HEK293 (cell line): ENCODE data around the gene SENP1.

Experiments
- KLF9 ChIP-seq: fragments of 450-650 bp; formaldehyde crosslinking; IDR thresholded peaks from 2 replicates; pipeline ENCODE4 v1.5.1; 2016; ENCODE audit warnings: missing biosample characterization, missing genetic modification characterization, low read depth
- OSR2 ChIP-seq: fragments of 450-650 bp; formaldehyde crosslinking; IDR thresholded peaks from 2 replicates; pipeline ENCODE4 v1.5.1; 2016; ENCODE audit warnings: missing biosample characterization, missing genetic modification characterization
- PRDM1 ChIP-seq: fragments of 450-650 bp; formaldehyde crosslinking; IDR thresholded peaks from 2 replicates; pipeline ENCODE4; 2016; ENCODE audit warnings: missing biosample characterization, missing genetic modification characterization
- REST ChIP-seq: fragments of 450-650 bp; formaldehyde crosslinking; IDR thresholded peaks from 2 replicates; pipeline ENCODE4 v1.5.1; 2016; ENCODE audit warnings: missing biosample characterization, missing genetic modification characterization
- TSHZ1 ChIP-seq: fragments of 450-650 bp; formaldehyde crosslinking; IDR thresholded peaks from 2 replicates; pipeline ENCODE4 v1.5.1; 2016; ENCODE audit warnings: missing biosample characterization, missing genetic modification characterization, borderline replicate concordance
- YY2 ChIP-seq: fragments of 450-650 bp; formaldehyde crosslinking; IDR thresholded peaks from 2 replicates; pipeline ENCODE4 v1.5.1; 2016; ENCODE audit warnings: missing biosample characterization, missing genetic modification characterization
- ZBTB17 ChIP-seq: fragments of 450-650 bp; formaldehyde crosslinking; IDR thresholded peaks from 2 replicates; pipeline ENCODE4 v1.5.1; 2016; ENCODE audit warnings: missing biosample characterization, missing genetic modification characterization
- ZFP69B ChIP-seq: fragments of 450-650 bp; formaldehyde crosslinking; IDR thresholded peaks from 2 replicates; pipeline ENCODE4 v1.5.1; 2016; ENCODE audit warnings: missing biosample characterization, missing genetic modification characterization
- ZNF202 ChIP-seq: fragments of 450-650 bp; formaldehyde crosslinking; IDR thresholded peaks from 2 replicates; pipeline ENCODE4 v1.5.1; 2016; ENCODE audit warnings: missing biosample characterization, missing genetic modification characterization, borderline replicate concordance
- ZNF239 ChIP-seq: fragments of 450-650 bp; formaldehyde crosslinking; IDR thresholded peaks from 2 replicates; pipeline ENCODE4 v1.5.1; 2016; ENCODE audit warnings: missing biosample characterization, missing genetic modification characterization
- ZNF335 ChIP-seq: fragments of 450-650 bp; formaldehyde crosslinking; conservative IDR thresholded peaks from 2 replicates; pipeline ENCODE4 v1.5.1; 2016; ENCODE audit warnings: missing biosample characterization, missing genetic modification characterization
- ZNF501 ChIP-seq: fragments of 450-650 bp; formaldehyde crosslinking; IDR thresholded peaks from 2 replicates; pipeline ENCODE4 v1.5.1; 2016; ENCODE audit warnings: missing biosample characterization, missing genetic modification characterization
- ZNF513 ChIP-seq: fragments of 450-650 bp; IDR thresholded peaks from 2 replicates; pipeline ENCODE4 v1.5.1; 2018; ENCODE audit warnings: missing biosample characterization, missing genetic modification characterization
- ZNF558 ChIP-seq: fragments of 450-650 bp; formaldehyde crosslinking; IDR thresholded peaks from 2 replicates; pipeline ENCODE4 v1.5.1; 2016; ENCODE audit warnings: missing biosample characterization, missing genetic modification characterization
- ZNF585B ChIP-seq: fragments of 450-650 bp; formaldehyde crosslinking; IDR thresholded peaks from 2 replicates; pipeline ENCODE4 v1.5.1; 2016; ENCODE audit warnings: missing biosample characterization, missing genetic modification characterization
- ZNF610 ChIP-seq: fragments of 450-650 bp; formaldehyde crosslinking; IDR thresholded peaks from 2 replicates; pipeline ENCODE4 v1.5.1; 2016; ENCODE audit warnings: missing biosample characterization, missing genetic modification characterization, borderline replicate concordance
- ZNF629 ChIP-seq: fragments of 450-650 bp; formaldehyde crosslinking; IDR thresholded peaks from 2 replicates; pipeline ENCODE4 v1.5.1; 2017; ENCODE audit warnings: missing biosample characterization, missing genetic modification characterization
- ZNF660 ChIP-seq: fragments of 450-650 bp; IDR thresholded peaks from 2 replicates; pipeline ENCODE4 v1.5.1; 2018; ENCODE audit warnings: missing biosample characterization, mild to moderate bottlenecking, missing genetic modification characterization
- ZNF747 ChIP-seq: fragments of 450-650 bp; formaldehyde crosslinking; IDR thresholded peaks from 2 replicates; pipeline ENCODE4 v1.5.1; 2016; ENCODE audit warnings: missing biosample characterization, missing genetic modification characterization
- ZNF791 ChIP-seq: fragments of 450-650 bp; formaldehyde crosslinking; IDR thresholded peaks from 2 replicates; pipeline ENCODE4 v1.5.1; 2016; ENCODE audit warnings: missing biosample characterization, missing genetic modification characterization
- ZNF792 ChIP-seq: fragments of 450-650 bp; formaldehyde crosslinking; IDR thresholded peaks from 2 replicates; pipeline ENCODE4 v1.5.1; 2016; ENCODE audit warnings: missing biosample characterization, missing genetic modification characterization
- ZSCAN16 ChIP-seq: fragments of 450-650 bp; formaldehyde crosslinking; IDR thresholded peaks from 2 replicates; pipeline ENCODE4 v1.5.1; 2016; ENCODE audit warnings: missing biosample characterization, missing genetic modification characterization
- TF ChIP-seq, protein P1 (sequence below): fragments of 450-650 bp; formaldehyde crosslinking; conservative IDR thresholded peaks from 2 replicates; pipeline ENCODE4 v1.5.1; 2016; ENCODE audit warnings: low read depth, missing biosample characterization, missing genetic modification characterization
- TF ChIP-seq, protein P2 (sequence below): fragments of 450-650 bp; formaldehyde crosslinking; IDR thresholded peaks from 2 replicates; pipeline ENCODE4 v1.5.1; 2016; ENCODE audit warnings: missing biosample characterization, missing genetic modification characterization

The SENP1 gene

GRCh38 chr12:48105867-48106680 is at the start of gene SENP1 (continued):
- TF ChIP-seq, protein P1, sequence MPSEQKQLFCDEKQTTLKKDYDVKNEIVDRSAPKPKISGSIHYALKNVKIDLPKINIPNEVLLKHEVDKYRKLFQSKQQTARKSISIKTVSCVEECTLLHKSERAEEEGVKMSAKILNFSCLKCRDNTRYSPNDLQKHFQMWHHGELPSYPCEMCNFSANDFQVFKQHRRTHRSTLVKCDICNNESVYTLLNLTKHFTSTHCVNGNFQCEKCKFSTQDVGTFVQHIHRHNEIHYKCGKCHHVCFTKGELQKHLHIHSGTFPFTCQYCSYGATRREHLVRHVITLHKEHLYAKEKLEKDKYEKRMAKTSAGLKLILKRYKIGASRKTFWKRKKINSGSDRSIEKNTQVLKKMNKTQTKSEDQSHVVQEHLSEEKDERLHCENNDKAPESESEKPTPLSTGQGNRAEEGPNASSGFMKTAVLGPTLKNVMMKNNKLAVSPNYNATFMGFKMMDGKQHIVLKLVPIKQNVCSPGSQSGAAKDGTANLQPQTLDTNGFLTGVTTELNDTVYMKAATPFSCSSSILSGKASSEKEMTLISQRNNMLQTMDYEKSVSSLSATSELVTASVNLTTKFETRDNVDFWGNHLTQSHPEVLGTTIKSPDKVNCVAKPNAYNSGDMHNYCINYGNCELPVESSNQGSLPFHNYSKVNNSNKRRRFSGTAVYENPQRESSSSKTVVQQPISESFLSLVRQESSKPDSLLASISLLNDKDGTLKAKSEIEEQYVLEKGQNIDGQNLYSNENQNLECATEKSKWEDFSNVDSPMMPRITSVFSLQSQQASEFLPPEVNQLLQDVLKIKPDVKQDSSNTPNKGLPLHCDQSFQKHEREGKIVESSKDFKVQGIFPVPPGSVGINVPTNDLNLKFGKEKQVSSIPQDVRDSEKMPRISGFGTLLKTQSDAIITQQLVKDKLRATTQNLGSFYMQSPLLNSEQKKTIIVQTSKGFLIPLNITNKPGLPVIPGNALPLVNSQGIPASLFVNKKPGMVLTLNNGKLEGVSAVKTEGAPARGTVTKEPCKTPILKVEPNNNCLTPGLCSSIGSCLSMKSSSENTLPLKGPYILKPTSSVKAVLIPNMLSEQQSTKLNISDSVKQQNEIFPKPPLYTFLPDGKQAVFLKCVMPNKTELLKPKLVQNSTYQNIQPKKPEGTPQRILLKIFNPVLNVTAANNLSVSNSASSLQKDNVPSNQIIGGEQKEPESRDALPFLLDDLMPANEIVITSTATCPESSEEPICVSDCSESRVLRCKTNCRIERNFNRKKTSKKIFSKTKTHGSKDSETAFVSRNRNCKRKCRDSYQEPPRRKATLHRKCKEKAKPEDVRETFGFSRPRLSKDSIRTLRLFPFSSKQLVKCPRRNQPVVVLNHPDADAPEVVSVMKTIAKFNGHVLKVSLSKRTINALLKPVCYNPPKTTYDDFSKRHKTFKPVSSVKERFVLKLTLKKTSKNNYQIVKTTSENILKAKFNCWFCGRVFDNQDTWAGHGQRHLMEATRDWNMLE (tag by site-specific recombination) = peak; percentile 98
- TF ChIP-seq ZNF239 (tag by site-specific recombination) = 0 out of 2 replicates have a peak, but pooled peaks have one; percentile 5
- peak; percentile 69 for TF ChIP-seq ZFP69B
- TF ChIP-seq TSHZ1 = 0 out of 2 replicates have a peak, but pooled peaks have one; percentile 22
- TF ChIP-seq ZNF629 (tag by site-specific recombination) = peak; percentile 83
- TF ChIP-seq YY2 (tag by site-specific recombination) = peak; percentile 67
- TF ChIP-seq ZSCAN16 = no peak
- TF ChIP-seq ZNF501 = peak; percentile 98
- TF ChIP-seq REST (tag by site-specific recombination) = peak; percentile 38; the same call in 1 of the 2 replicates
- no peak for TF ChIP-seq ZNF791
- peak; percentile 71 for TF ChIP-seq ZBTB17 (tag by site-specific recombination)
- TF ChIP-seq, protein P2, sequence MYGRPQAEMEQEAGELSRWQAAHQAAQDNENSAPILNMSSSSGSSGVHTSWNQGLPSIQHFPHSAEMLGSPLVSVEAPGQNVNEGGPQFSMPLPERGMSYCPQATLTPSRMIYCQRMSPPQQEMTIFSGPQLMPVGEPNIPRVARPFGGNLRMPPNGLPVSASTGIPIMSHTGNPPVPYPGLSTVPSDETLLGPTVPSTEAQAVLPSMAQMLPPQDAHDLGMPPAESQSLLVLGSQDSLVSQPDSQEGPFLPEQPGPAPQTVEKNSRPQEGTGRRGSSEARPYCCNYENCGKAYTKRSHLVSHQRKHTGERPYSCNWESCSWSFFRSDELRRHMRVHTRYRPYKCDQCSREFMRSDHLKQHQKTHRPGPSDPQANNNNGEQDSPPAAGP (tag by site-specific recombination) = peak; percentile 85
- TF ChIP-seq ZNF202 = peak; percentile 87
- peak; percentile 55; the same call in 1 of the 2 replicates for TF ChIP-seq ZNF513 (tag by site-specific recombination)
- TF ChIP-seq ZNF585B (tag by site-specific recombination) = 0 out of 2 replicates have a peak, but pooled peaks have one; percentile 16
- TF ChIP-seq KLF9 = peak; percentile 91
- TF ChIP-seq ZNF747 (tag by site-specific recombination) = no peak
- peak; percentile 89; the same call in 1 of the 2 replicates for TF ChIP-seq ZNF660 (tag by site-specific recombination)
- TF ChIP-seq ZNF335 = peak; percentile 52
- 0 out of 2 replicates have a peak, but pooled peaks have one; percentile 22 for TF ChIP-seq ZNF558
- peak; percentile 34; the same call in 1 of the 2 replicates for TF ChIP-seq PRDM1 (tag by site-specific recombination)
- no peak for TF ChIP-seq OSR2
- TF ChIP-seq ZNF792 = no peak
- TF ChIP-seq ZNF610 (tag by site-specific recombination) = peak; percentile 77
